BLaER1 treated with 17β-estradiol and CSF1 and Interleukin-3, amounts not matched to agents 10 nM and 100 nM (cell line): ENCODE measurements around the gene E2F7.

ENCODE experiments used
- H3K27ac ChIP-seq, 11 experiments: shearing (Covaris generic); formaldehyde crosslinking; 2 replicates each; pipeline ENCODE4 v1.8.1; 2022
- H3K27me3 ChIP-seq, 11 experiments: shearing (Covaris generic); formaldehyde crosslinking; 2 replicates each; pipeline ENCODE4 v1.8.1; 2022
- H3K36me3 ChIP-seq, 11 experiments: shearing (Covaris generic); formaldehyde crosslinking; 2 replicates each; pipeline ENCODE4 v1.8.1; 2022
- H3K4me1 ChIP-seq, 10 experiments: shearing (Covaris generic); formaldehyde crosslinking; 2 replicates each; pipeline ENCODE4 v1.8.1; 2022
- H3K4me2 ChIP-seq, 11 experiments: shearing (Covaris generic); formaldehyde crosslinking; 2 replicates each; pipeline ENCODE4 v1.8.1; 2022
- H3K4me3 ChIP-seq, 10 experiments: shearing (Covaris generic); formaldehyde crosslinking; 2 replicates each; pipeline ENCODE4 v1.8.1; 2022
- H3K9ac ChIP-seq, 11 experiments: shearing (Covaris generic); formaldehyde crosslinking; 2 replicates each; pipeline ENCODE4 v1.8.1; 2022
- H3K9me3 ChIP-seq, 11 experiments: shearing (Covaris generic); formaldehyde crosslinking; replicated peaks in 1 of 11; 2 replicates each; pipeline ENCODE4 v1.8.1; 2022
- H4K20me1 ChIP-seq, 11 experiments: shearing (Covaris generic); formaldehyde crosslinking; 2 replicates each; pipeline ENCODE4 v1.8.1; 2022
- Cebpa-rat ChIP-seq, 11 experiments: shearing (Covaris generic); IDR thresholded peaks; 2 replicates each; pipeline ENCODE4 v1.8.1; 2022

Gene E2F7

GRCh38 chr12:76998386-76998785 is 67.0 kb downstream of the E2F7 start:
- H3K9ac ChIP-seq = no peak overlapping the region
- H4K20me1 ChIP-seq = no peaks in the 10 kb centered on the region
- no peaks in the 10 kb centered on the region for H3K4me1 ChIP-seq
- no peaks in the 10 kb centered on the region for H3K36me3 ChIP-seq
- no peak overlapping the region for H3K4me2 ChIP-seq
- no peak overlapping the region for H3K4me3 ChIP-seq
- no peaks in the 10 kb centered on the region for H3K27me3 ChIP-seq
- H3K9me3 ChIP-seq = no peaks in the 10 kb centered on the region
- no peak overlapping the region for H3K27ac ChIP-seq
- TF ChIP-seq Cebpa-rat (IDR thresholded peaks at IDR 0.05) = no peak

- H3K27ac ChIP-seq = no peak overlapping the region
- H3K4me2 ChIP-seq = no peak overlapping the region
- no peak for TF ChIP-seq Cebpa-rat (IDR thresholded peaks at IDR 0.05)
- H3K9ac ChIP-seq = no peak overlapping the region
- no peaks in the 10 kb centered on the region for H3K9me3 ChIP-seq
- H3K4me3 ChIP-seq = no peak overlapping the region
- no peaks in the 10 kb centered on the region for H3K27me3 ChIP-seq
- H3K4me1 ChIP-seq = no peaks in the 10 kb centered on the region
- H4K20me1 ChIP-seq = no peaks in the 10 kb centered on the region
- no peaks in the 10 kb centered on the region for H3K36me3 ChIP-seq
These were observed 68.2 kb downstream of the E2F7 start for GRCh38 chr12:76997011-76997780.

- H3K9me3 ChIP-seq = peaks cover 0 to 4% (median 0%) of the 10 kb centered on the region in 11 experiments; a peak in 2 of 22 replicates
- no peak overlapping the region for H3K4me3 ChIP-seq
- H4K20me1 ChIP-seq = no peaks in the 10 kb centered on the region
- H3K27ac ChIP-seq = no peak overlapping the region
- H3K4me1 ChIP-seq = no peaks in the 10 kb centered on the region
- no peaks in the 10 kb centered on the region for H3K36me3 ChIP-seq
- H3K9ac ChIP-seq = no peak overlapping the region
- no peak for TF ChIP-seq Cebpa-rat (IDR thresholded peaks at IDR 0.05)
- no peaks in the 10 kb centered on the region for H3K27me3 ChIP-seq
- no peak overlapping the region for H3K4me2 ChIP-seq
These were observed 74.7 kb downstream of the E2F7 start for GRCh38 chr12:76990716-76991115.

- Histone ChIP-seq H4K20me1 (no peaks in the 10 kb centered on the region), H3K4me2 (no peak overlapping the region), H3K27ac (no peak overlapping the region), H3K9me3 (peaks cover 35 to 48% (median 41%) of the 10 kb centered on the region in 11 experiments), H3K27me3 (no peaks in the 10 kb centered on the region), H3K4me1 (no peaks in the 10 kb centered on the region), H3K9ac (no peak overlapping the region), H3K36me3 (no peaks in the 10 kb centered on the region), H3K4me3 (no peak overlapping the region)
- TF ChIP-seq Cebpa-rat (IDR thresholded peaks at IDR 0.05) = no peak
These were observed 80.8 kb downstream of the E2F7 start for GRCh38 chr12:76984566-76984965.

GRCh38 chr12:76983420-76983819 is 81.9 kb downstream of the E2F7 start:
- no peak overlapping the region for H3K9ac ChIP-seq
- peaks cover 35 to 48% (median 41%) of the 10 kb centered on the region in 11 experiments for H3K9me3 ChIP-seq
- H3K27me3 ChIP-seq = no peaks in the 10 kb centered on the region
- no peak overlapping the region for H3K4me3 ChIP-seq
- TF ChIP-seq Cebpa-rat (IDR thresholded peaks at IDR 0.05) = no peak
- no peak overlapping the region for H3K4me2 ChIP-seq
- H3K27ac ChIP-seq = no peak overlapping the region
- no peaks in the 10 kb centered on the region for H3K36me3 ChIP-seq
- no peaks in the 10 kb centered on the region for H4K20me1 ChIP-seq
- no peaks in the 10 kb centered on the region for H3K4me1 ChIP-seq

GRCh38 chr12:76980196-76980595 is 85.2 kb downstream of the E2F7 start:
- no peaks in the 10 kb centered on the region for H4K20me1 ChIP-seq
- no peak for TF ChIP-seq Cebpa-rat (IDR thresholded peaks at IDR 0.05)
- H3K4me3 ChIP-seq = no peak overlapping the region
- H3K9me3 ChIP-seq = peaks cover 31 to 42% (median 37%) of the 10 kb centered on the region in 11 experiments
- H3K36me3 ChIP-seq = no peaks in the 10 kb centered on the region
- H3K9ac ChIP-seq = no peak overlapping the region
- no peaks in the 10 kb centered on the region for H3K4me1 ChIP-seq
- H3K27ac ChIP-seq = no peak overlapping the region
- no peaks in the 10 kb centered on the region for H3K27me3 ChIP-seq
- no peak overlapping the region for H3K4me2 ChIP-seq

- no peaks in the 10 kb centered on the region for H4K20me1 ChIP-seq
- no peaks in the 10 kb centered on the region for H3K36me3 ChIP-seq
- no peak overlapping the region for H3K4me2 ChIP-seq
- no peak overlapping the region for H3K27ac ChIP-seq
- H3K4me3 ChIP-seq = no peak overlapping the region
- no peaks in the 10 kb centered on the region for H3K27me3 ChIP-seq
- no peak overlapping the region for H3K9ac ChIP-seq
- no peaks in the 10 kb centered on the region for H3K4me1 ChIP-seq
- no peak for TF ChIP-seq Cebpa-rat (IDR thresholded peaks at IDR 0.05)
- H3K9me3 ChIP-seq = peaks cover 1 to 15% (median 5%) of the 10 kb centered on the region in 11 experiments; a peak in 20 of 22 replicates
These were observed 88.5 kb downstream of the E2F7 start for GRCh38 chr12:76976777-76977382.
